IMR-90 (cell line): ENCODE measurements around the gene MUC6. TPM values are rescaled to one million over a fixed set of nuclear protein-coding genes. Genes with fewer than 3 reads are reported as not detected.

ENCODE experiments used
- ATAC-seq: fragments of 200-7000 bp; cut with Tn5 transposase; 2 replicates; pipeline ENCODE4 v1.9.1; 2020; ENCODE audit warnings: low read depth, mild to moderate bottlenecking, moderate library complexity
- BruUV-seq: library from RNA; stranded (reverse); fragments of 400-500 nt; replicated peaks from 2 replicates; lab custom pipeline; 2021; lab: Mats Ljungman, UMichigan
- CTCF ChIA-PET: fragments of 300-600 bp; formaldehyde crosslinking; extraction: SDS; loops from one replicate; lab custom pipeline; 2021; ENCODE audit warnings: antibody characterized with exemption; lab: Yijun Ruan, JAX
- POLR2A ChIA-PET: fragments of 300-600 bp; sonication (Branson Sonifier 250); formaldehyde crosslinking; loops from one replicate; lab custom pipeline; 2022; ENCODE audit warnings: antibody characterized with exemption; ENCODE audit not compliant: unreplicated experiment; lab: Charles Lee
- DNase-seq: peaks from one replicate; pipeline ENCODE4 v3.0.0; 2013
- H2AFZ ChIP-seq: replicated peaks from 2 replicates; pipeline ENCODE3; 2013; ENCODE audit warnings: low read length, mild to moderate bottlenecking; ENCODE audit not compliant: poor library complexity
- H2AK5ac ChIP-seq: 2 replicates; pipeline ENCODE4 v1.6.1; 2013; ENCODE audit warnings: low read depth, low read length, inconsistent platforms
- H2AK9ac ChIP-seq: replicated peaks from 2 replicates; pipeline ENCODE3; 2013; ENCODE audit warnings: mild to moderate bottlenecking, low read depth, low read length, moderate library complexity; ENCODE audit not compliant: poor library complexity
- H2BK120ac ChIP-seq: 2 replicates; pipeline ENCODE4 v1.6.1; 2013; ENCODE audit warnings: low read depth, low read length, inconsistent platforms
- H2BK15ac ChIP-seq: 3 replicates; pipeline ENCODE4 v1.6.1; 2013; ENCODE audit warnings: low read depth, low read length, inconsistent platforms
- H2BK20ac ChIP-seq: 2 replicates; pipeline ENCODE4 v1.6.1; 2013; ENCODE audit warnings: low read depth, mild to moderate bottlenecking, inconsistent platforms, low read length, moderate library complexity
- H2BK5ac ChIP-seq: 2 replicates; pipeline ENCODE4 v1.6.1; 2013; ENCODE audit warnings: mild to moderate bottlenecking, low read depth, low read length, inconsistent platforms; ENCODE audit not compliant: poor library complexity, severe bottlenecking
- H3K14ac ChIP-seq: replicated peaks from 2 replicates; pipeline ENCODE4 v1.6.1; 2013; ENCODE audit warnings: low read depth, low read length, inconsistent platforms
- H3K18ac ChIP-seq: 2 replicates; pipeline ENCODE4 v1.6.1; 2013; ENCODE audit warnings: low read depth, low read length, control low read depth
- H3K23ac ChIP-seq: 2 replicates; pipeline ENCODE4 v1.6.1; 2013; ENCODE audit warnings: low read depth, low read length, inconsistent platforms
- H3K27ac ChIP-seq: 2 replicates; pipeline ENCODE4 v1.5.1; 2013; ENCODE audit warnings: mild to moderate bottlenecking, control low read depth, low read length; ENCODE audit not compliant: insufficient read depth
- H3K27me3 ChIP-seq: 2 replicates; pipeline ENCODE4 v1.6.1; 2013; ENCODE audit warnings: low read length; ENCODE audit not compliant: control insufficient read depth, insufficient read depth
- H3K36me3 ChIP-seq: 2 replicates; pipeline ENCODE4 v1.6.1; 2013; ENCODE audit warnings: low read length, mixed read lengths; ENCODE audit not compliant: control insufficient read depth, insufficient read depth
- H3K4ac ChIP-seq: 2 replicates; pipeline ENCODE4 v1.6.1; 2013; ENCODE audit warnings: low read depth, low read length, inconsistent platforms
- H3K4me1 ChIP-seq: 2 replicates; pipeline ENCODE4 v1.6.1; 2013; ENCODE audit warnings: low read length, mixed read lengths; ENCODE audit not compliant: control insufficient read depth, insufficient read depth
- H3K4me2 ChIP-seq: 2 replicates; pipeline ENCODE4 v1.6.1; 2013; ENCODE audit warnings: low read depth, mild to moderate bottlenecking, control low read depth, low read length, moderate library complexity
- H3K4me3 ChIP-seq: 2 replicates; pipeline ENCODE4 v1.5.1; 2013; ENCODE audit warnings: low read depth, mild to moderate bottlenecking, control low read depth, low read length, moderate library complexity; ENCODE audit not compliant: insufficient read depth
- H3K56ac ChIP-seq: 2 replicates; pipeline ENCODE4 v1.6.1; 2013; ENCODE audit warnings: low read length, inconsistent platforms; ENCODE audit not compliant: insufficient read depth; ENCODE audit errors: extremely low read depth
- H3K79me1 ChIP-seq, 2 experiments: 2 replicates each; pipeline ENCODE4 v1.6.1; 2013; ENCODE audit warnings: low read length in 2 of 2, inconsistent platforms in 1 of 2, low read depth in 1 of 2
- H3K9ac ChIP-seq: 2 replicates; pipeline ENCODE4 v1.6.1; 2013; ENCODE audit warnings: low read depth, low read length, control low read depth
- H3K9me1 ChIP-seq: 2 replicates; pipeline ENCODE4 v1.6.1; 2013; ENCODE audit warnings: low read length, inconsistent platforms; ENCODE audit not compliant: insufficient read depth
- H3K9me3 ChIP-seq: 2 replicates; pipeline ENCODE4 v1.6.1; 2013; ENCODE audit warnings: low read length; ENCODE audit not compliant: control insufficient read depth, insufficient read depth
- H4K20me1 ChIP-seq: 2 replicates; pipeline ENCODE4 v1.6.1; 2013; ENCODE audit warnings: low read length, inconsistent platforms; ENCODE audit not compliant: insufficient read depth
- H4K5ac ChIP-seq: 2 replicates; pipeline ENCODE4 v1.6.1; 2013; ENCODE audit warnings: mild to moderate bottlenecking, low read depth, low read length, control low read depth
- H4K8ac ChIP-seq, 2 experiments: 2 replicates each; pipeline ENCODE4 v1.6.1; 2013; ENCODE audit warnings: low read depth in 2 of 2, low read length in 2 of 2, control low read depth in 1 of 2, inconsistent platforms in 1 of 2
- H4K91ac ChIP-seq: 2 replicates; pipeline ENCODE4 v1.6.1; 2013; ENCODE audit warnings: low read depth, low read length, inconsistent platforms; ENCODE audit not compliant: insufficient read depth
- NFE2L2 ChIP-seq: fragments of 150-350 bp; IDR thresholded peaks from 2 replicates; pipeline ENCODE4 v1.6.1; 2016; ENCODE audit warnings: low read depth, mild to moderate bottlenecking, low read length
- WGBS, 2 experiments: methylation state at CpG; one replicate each; pipeline versions ENCODE4 v1.1.5 to v1.1.7; 2013; ENCODE audit warnings: missing lambda C conversion rate in 2 of 2; ENCODE audit not compliant: insufficient read length in 1 of 2; ENCODE audit errors: extremely low coverage in 2 of 2; 5-methylcytosine and 5-hydroxymethylcytosine counted together
- dilution Hi-C: fragments of 300-500 bp; cut with HindIII; formaldehyde crosslinking; loops from one replicate; pipeline ENCODE4 v1.14.3; 2018; ENCODE audit warnings: low sequenced_read_pairs; ENCODE audit not compliant: unreplicated experiment
- in situ Hi-C: fragments of 300-500 bp; cut with MboI; formaldehyde crosslinking; loops from 3 replicates; pipeline ENCODE4 v1.14.3; 2019; ENCODE audit warnings: low sequenced_read_pairs, inconsistent platforms, mixed read lengths
- intact Hi-C: fragments of 100-400 bp; cut with micrococcal nuclease; formaldehyde crosslinking; loops from 2 replicates; pipeline ENCODE4 v1.10.0; 2022
- polyA plus RNA-seq, 3 experiments: library from polyadenylated mRNA; depleted of rRNA; stranded (reverse); fragments of >200 nt; gene quantifications; 2 replicates each; pipeline ENCODE4 v1.2.3, GENCODE V29; 2012; ENCODE audit warnings: low replicate concordance in 1 of 3
- total RNA-seq: library from RNA; depleted of rRNA; stranded (reverse); fragments of >200 nt; gene quantifications from 2 replicates; pipeline ENCODE4 v1.2.3, GENCODE V29; 2012

The MUC6 gene
- total and polyA plus RNA-seq, 2 of the 4 experiments (the other 2 are of a cell fraction): not detected

DNA sequence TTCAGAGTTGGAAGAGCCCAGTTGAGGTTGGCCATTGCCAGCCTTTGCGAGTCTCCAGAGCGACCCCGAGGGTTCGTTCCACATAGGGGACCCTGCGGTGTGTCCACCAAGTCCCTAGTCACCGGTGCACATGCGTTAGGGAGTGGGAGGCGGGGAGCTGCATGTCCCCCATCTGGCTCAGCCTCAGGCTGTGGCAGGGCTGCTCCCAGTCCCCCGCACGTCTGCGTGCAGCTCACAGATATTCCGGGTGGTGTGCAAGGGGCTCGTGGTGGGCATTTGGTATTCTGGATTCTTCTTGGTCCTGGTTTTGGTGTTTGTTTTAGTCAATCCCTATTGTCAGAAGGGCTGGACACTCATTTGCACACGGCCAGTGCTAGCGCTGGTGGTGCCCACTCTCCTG, 48.8 kb downstream of the MUC6 start:
- POLR2A ChIA-PET: no interaction called here
- Histone ChIP-seq H3K9me1 (no peaks in the 10 kb centered on the region), H2BK15ac (no peak overlapping the region), H4K20me1 (peaks cover 23% of the 10 kb centered on the region), H2BK120ac (no peak overlapping the region), H3K9me3 (no peaks in the 10 kb centered on the region), H4K8ac (no peak overlapping the region), H2AK9ac (no peak overlapping the region), H3K4me1 (no peaks in the 10 kb centered on the region), H3K56ac (no peak overlapping the region), H3K14ac (no peak overlapping the region), H4K5ac (no peak overlapping the region), H3K9ac (no peak overlapping the region), H3K4me3 (no peak overlapping the region), H3K79me1 (peaks cover 5 to 20% of the 10 kb centered on the region in 2 experiments; a peak in 3 of 4 replicates), H3K4me2 (no peak overlapping the region), H2BK5ac (no peak overlapping the region), H2AFZ (no peak overlapping the region), H3K4ac (no peak overlapping the region), H2BK20ac (no peak overlapping the region), H2AK5ac (no peak overlapping the region), H3K27me3 (no peaks in the 10 kb centered on the region), H3K27ac (no peak overlapping the region), H4K91ac (no peak overlapping the region), H3K23ac (no peak overlapping the region), H3K36me3 (peaks cover 77% of the 10 kb centered on the region), H3K18ac (no peak overlapping the region)
- BruUV-seq: no TSS peak
- DNase-seq (no peak), ATAC-seq (no peak)
- no peak for TF ChIP-seq NFE2L2
- dilution Hi-C loops: no loop called here
- in situ Hi-C loops: no loop called here
- CTCF ChIA-PET: no interaction called here
- intact Hi-C loops: no loop called here
- 93% methylated on average over 4 of the region's 15 CpGs; no CpG with 5 or more reads in 1 of the 2 experiments for WGBS, 2 experiments
